ENCODE data around the gene ADGRV1. TPM values are rescaled to one million over a fixed set of nuclear protein-coding genes. Genes with fewer than 3 reads are reported as not detected.

The ADGRV1 gene
- polyA plus RNA-seq, 1 of the 3 experiments (the other 2 are of a cell fraction), result 0.23 TPM

- H3K9me2 ChIP-seq, result no peaks in the 10 kb centered on the region
- H3K9me3 ChIP-seq, result no peaks in the 10 kb centered on the region
- no peaks in the 10 kb centered on the region for H4K20me1 ChIP-seq (ENCODE audit: insufficient read depth)
- POLR2A ChIA-PET, result no interaction called here
- H3K9ac ChIP-seq, result no peak overlapping the region
- no peaks in the 10 kb centered on the region for H3F3A ChIP-seq (replicated peaks; ENCODE audit: insufficient read depth)
- CTCF ChIA-PET, result interaction anchor here (0.6 to 8.1 kb wide), 22 partner anchors 8 to 572 kb away, joined by 3 to 118 read pairs (median 4); partner anchors contain the start of gene ARRDC3
- H3K4me1 ChIP-seq (ENCODE audit: control insufficient read depth in 1 of 2, insufficient read depth in 2 of 2, low read depth in 1 of 2, low read length in 1 of 2), result peaks cover 0 to 6% of the 10 kb centered on the region in 2 experiments; a peak in 2 of 4 replicates
- no peak overlapping the region for H3K4me3 ChIP-seq (ENCODE audit: low read depth in 2 of 2, low read length in 1 of 2)
- DNase-seq, result no peak
- no peak overlapping the region for H3K4me2 ChIP-seq
- H3K79me2 ChIP-seq (ENCODE audit: insufficient read depth), result no peaks in the 10 kb centered on the region
- no peaks in the 10 kb centered on the region for H3K36me3 ChIP-seq (replicated peaks in 1 of 2; ENCODE audit: control insufficient read depth in 1 of 2, insufficient read depth in 2 of 2, low read length in 1 of 2)
- no peak overlapping the region for H3K27ac ChIP-seq (ENCODE audit: low read depth in 2 of 2, low read length in 1 of 2)
- WGBS (ENCODE audit: low lambda C conversion rate), result 71% methylated on average over 5 of the region's 5 CpGs
- no peak overlapping the region for H2AFZ ChIP-seq (ENCODE audit: low read depth)
- TF ChIP-seq GATA2 (CRISPR knock-in tag; IDR thresholded peaks at IDR 0.05) (0 out of 2 replicates have a peak, but pooled peaks have one; percentile 13), ELF1 (IDR thresholded peaks at IDR 0.05) (no peak)
- H3K27me3 ChIP-seq (ENCODE audit: insufficient read depth), result no peaks in the 10 kb centered on the region
These were observed 308.5 kb downstream of the ADGRV1 start for GRCh38 chr5:90866915-90867731.

GRCh38 chr5:90868799-90869198 is 310.2 kb downstream of the ADGRV1 start:
- Histone ChIP-seq H3K9me3 (no peaks in the 10 kb centered on the region), H3K79me2 (ENCODE audit: insufficient read depth) (no peaks in the 10 kb centered on the region), H3K9me2 (no peaks in the 10 kb centered on the region), H3K4me3 (ENCODE audit: low read depth in 2 of 2, low read length in 1 of 2) (no peak overlapping the region), H2AFZ (ENCODE audit: low read depth) (no peak overlapping the region), H4K20me1 (ENCODE audit: insufficient read depth) (no peaks in the 10 kb centered on the region), H3K4me1 (ENCODE audit: control insufficient read depth in 1 of 2, insufficient read depth in 2 of 2, low read depth in 1 of 2, low read length in 1 of 2) (peaks cover 0 to 6% of the 10 kb centered on the region in 2 experiments; a peak in 2 of 4 replicates), H3K4me2 (no peak overlapping the region), H3K27me3 (ENCODE audit: insufficient read depth) (0 out of 2 replicates have a peak, but pooled peaks cover 2% of the 10 kb centered on the region), H3K9ac (no peak overlapping the region), H3K27ac (ENCODE audit: low read depth in 2 of 2, low read length in 1 of 2) (no peak overlapping the region), H3K36me3 (replicated peaks in 1 of 2; ENCODE audit: control insufficient read depth in 1 of 2, insufficient read depth in 2 of 2, low read length in 1 of 2) (no peaks in the 10 kb centered on the region), H3F3A (replicated peaks; ENCODE audit: insufficient read depth) (no peaks in the 10 kb centered on the region)
- TF ChIP-seq EZH2phosphoT487 (IDR thresholded peaks at IDR 0.05; ENCODE audit: borderline replicate concordance, low read depth) (no peak), TAF1 (IDR thresholded peaks at IDR 0.05; ENCODE audit: borderline replicate concordance, low read depth, low read length) (no peak), ELF1 (IDR thresholded peaks at IDR 0.05) (no peak), CHD2 (IDR thresholded peaks at IDR 0.05; ENCODE audit: low read length, partially characterized antibody) (no peak), EP300 (IDR thresholded peaks at IDR 0.05; ENCODE audit: borderline replicate concordance in 1 of 2, low read depth in 1 of 2, low read length in 1 of 2) (no peak), TEAD4 (IDR thresholded peaks at IDR 0.05; ENCODE audit: borderline replicate concordance, insufficient read depth) (no peak), NFIC (IDR thresholded peaks at IDR 0.05; ENCODE audit: borderline replicate concordance) (no peak), POLR2AphosphoS5 (IDR thresholded peaks at IDR 0.05; ENCODE audit: low read depth, low read length) (no peak), RFX5 (IDR thresholded peaks at IDR 0.05; ENCODE audit: low read length) (no peak), MEF2A (IDR thresholded peaks at IDR 0.05; ENCODE audit: borderline replicate concordance, low read depth) (no peak)
- TF ChIP-seq, protein P1, sequence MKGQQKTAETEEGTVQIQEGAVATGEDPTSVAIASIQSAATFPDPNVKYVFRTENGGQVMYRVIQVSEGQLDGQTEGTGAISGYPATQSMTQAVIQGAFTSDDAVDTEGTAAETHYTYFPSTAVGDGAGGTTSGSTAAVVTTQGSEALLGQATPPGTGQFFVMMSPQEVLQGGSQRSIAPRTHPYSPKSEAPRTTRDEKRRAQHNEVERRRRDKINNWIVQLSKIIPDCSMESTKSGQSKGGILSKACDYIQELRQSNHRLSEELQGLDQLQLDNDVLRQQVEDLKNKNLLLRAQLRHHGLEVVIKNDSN (IDR thresholded peaks at IDR 0.05; ENCODE audit: borderline replicate concordance, low read depth), result no peak
- TF ChIP-seq, protein P2, sequence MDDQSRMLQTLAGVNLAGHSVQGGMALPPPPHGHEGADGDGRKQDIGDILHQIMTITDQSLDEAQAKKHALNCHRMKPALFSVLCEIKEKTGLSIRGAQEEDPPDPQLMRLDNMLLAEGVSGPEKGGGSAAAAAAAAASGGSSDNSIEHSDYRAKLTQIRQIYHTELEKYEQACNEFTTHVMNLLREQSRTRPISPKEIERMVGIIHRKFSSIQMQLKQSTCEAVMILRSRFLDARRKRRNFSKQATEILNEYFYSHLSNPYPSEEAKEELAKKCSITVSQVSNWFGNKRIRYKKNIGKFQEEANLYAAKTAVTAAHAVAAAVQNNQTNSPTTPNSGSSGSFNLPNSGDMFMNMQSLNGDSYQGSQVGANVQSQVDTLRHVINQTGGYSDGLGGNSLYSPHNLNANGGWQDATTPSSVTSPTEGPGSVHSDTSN (IDR thresholded peaks at IDR 0.05), result no peak
- CTCF ChIA-PET, result no interaction called here
- WGBS (ENCODE audit: low lambda C conversion rate), result 81% methylated on average over 4 of the region's 4 CpGs
- no peak for DNase-seq
- POLR2A ChIA-PET, result no interaction called here

All from SK-N-SH (cell line).